Tibial nerve (tissue), 4 donors: Measurements from ENCODE around the gene HSFX1.

Experiments
- EP300 ChIP-seq, 2 donors: sonication (generic); formaldehyde crosslinking; IDR thresholded peaks; one replicate each; pipeline ENCODE4 v1.6.1; 2017; ENCODE audit warnings: antibody characterized with exemption in 2 of 2, mild to moderate bottlenecking in 1 of 2
- TF ChIP-seq, protein P1 (sequence below), 5 experiments: fragments of 200-600 bp in 3 of 5; fragments of 450-650 bp in 2 of 5; sonication (generic) in 3 of 5; IDR thresholded peaks; one replicate each; pipeline ENCODE4 v1.5.1; 2016 to 2019; ENCODE audit warnings: antibody characterized with exemption in 5 of 5, mild to moderate bottlenecking in 3 of 5, moderate library complexity in 2 of 5

DNA sequence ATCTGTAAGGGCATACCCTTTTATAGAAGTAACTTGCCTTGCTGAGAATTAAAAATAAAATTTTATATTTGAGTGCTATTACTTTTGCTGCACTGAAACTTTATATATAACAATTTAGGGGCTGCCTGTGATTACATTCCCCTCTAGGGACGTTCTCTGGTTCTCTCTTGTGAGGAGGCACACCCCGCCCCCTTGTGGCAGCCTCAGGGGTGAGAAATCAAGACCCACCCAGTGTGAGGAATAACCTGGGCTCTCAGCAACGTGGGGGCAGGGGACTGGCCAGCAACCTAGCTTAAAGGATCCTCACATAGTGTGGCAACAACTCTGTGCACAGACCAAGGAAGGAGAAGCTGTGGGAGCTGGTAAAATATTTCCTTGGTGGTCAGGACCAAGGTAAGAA, 51.6 kb downstream of the HSFX1 start:
- TF ChIP-seq, protein P1, sequence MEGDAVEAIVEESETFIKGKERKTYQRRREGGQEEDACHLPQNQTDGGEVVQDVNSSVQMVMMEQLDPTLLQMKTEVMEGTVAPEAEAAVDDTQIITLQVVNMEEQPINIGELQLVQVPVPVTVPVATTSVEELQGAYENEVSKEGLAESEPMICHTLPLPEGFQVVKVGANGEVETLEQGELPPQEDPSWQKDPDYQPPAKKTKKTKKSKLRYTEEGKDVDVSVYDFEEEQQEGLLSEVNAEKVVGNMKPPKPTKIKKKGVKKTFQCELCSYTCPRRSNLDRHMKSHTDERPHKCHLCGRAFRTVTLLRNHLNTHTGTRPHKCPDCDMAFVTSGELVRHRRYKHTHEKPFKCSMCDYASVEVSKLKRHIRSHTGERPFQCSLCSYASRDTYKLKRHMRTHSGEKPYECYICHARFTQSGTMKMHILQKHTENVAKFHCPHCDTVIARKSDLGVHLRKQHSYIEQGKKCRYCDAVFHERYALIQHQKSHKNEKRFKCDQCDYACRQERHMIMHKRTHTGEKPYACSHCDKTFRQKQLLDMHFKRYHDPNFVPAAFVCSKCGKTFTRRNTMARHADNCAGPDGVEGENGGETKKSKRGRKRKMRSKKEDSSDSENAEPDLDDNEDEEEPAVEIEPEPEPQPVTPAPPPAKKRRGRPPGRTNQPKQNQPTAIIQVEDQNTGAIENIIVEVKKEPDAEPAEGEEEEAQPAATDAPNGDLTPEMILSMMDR (IDR thresholded peaks at IDR 0.05) = no peak
- TF ChIP-seq EP300 (IDR thresholded peaks at IDR 0.05) = no peak
